Natural killer cell treated with Interleukin-12 subunit alpha and Interleukin-12 subunit beta and Interleukin-15 and Interleukin-18, amount 100 ng/mL, for 72 hours (primary cell): Measurements from ENCODE around the gene SPINK7. TPM values are rescaled to one million over a fixed set of nuclear protein-coding genes. Genes with fewer than 3 reads are reported as not detected.

ENCODE experiments used
- total RNA-seq, 2 donors: library from RNA; stranded (reverse); gene quantifications; one replicate each; pipeline ENCODE4 v1.2.3, GENCODE V29; 2022

Gene SPINK7
- total RNA-seq, 2 donors from 2014 or later = not detected

Other genes starting within 250 kb of the SPINK7 start
- gene SPINK5, start 248.4 kb upstream of the SPINK7 start, total RNA-seq = not detected
- gene SPINK14, start 143.9 kb upstream of the SPINK7 start, total RNA-seq = not detected
- not detected for gene SPINK6, start 109.4 kb upstream of the SPINK7 start, total RNA-seq
- not detected for gene MARCOL, start 73.9 kb upstream of the SPINK7 start, total RNA-seq
- not detected for gene SPINK13, start 43.6 kb upstream of the SPINK7 start, total RNA-seq
- not detected for gene SPINK9, start 23.1 kb downstream of the SPINK7 start, total RNA-seq
- 10 to 100 TPM; 58.2 to 65.7 TPM for gene FBXO38, start 71.5 kb downstream of the SPINK7 start, total RNA-seq